AG04450 (cell line): ENCODE data around the gene ZFR2. TPM values are rescaled to one million over a fixed set of nuclear protein-coding genes. Genes with fewer than 3 reads are reported as not detected.
"Not testable (repeated sequence)": the region's sequence is repeated elsewhere in the genome, so short reads cannot be mapped to it uniquely, and the experiment has no call there.

ENCODE experiments used
- CTCF ChIA-PET: fragments of 300-600, 350-600 bp; formaldehyde crosslinking; extraction: SDS; loops from one replicate; lab custom pipeline; 2022; ENCODE audit warnings: antibody characterized with exemption, inconsistent platforms; lab: Charles Lee
- POLR2A ChIA-PET: fragments of 350-600 bp; formaldehyde crosslinking; extraction: SDS; loops from one replicate; lab custom pipeline; 2021; ENCODE audit warnings: antibody characterized with exemption, inconsistent platforms; lab: Yijun Ruan, JAX
- DNase-seq: peaks from one replicate; pipeline ENCODE4 v3.0.0-alpha.2; 2011; ENCODE audit warnings: low read depth, low spot score
- H3K27ac ChIP-seq: one replicate; pipeline ENCODE4 v1.5.1; 2012; ENCODE audit warnings: low read depth, low read length, control low read depth
- H3K27me3 ChIP-seq: one replicate; pipeline ENCODE4 v1.6.0; 2012; ENCODE audit warnings: low read length; ENCODE audit not compliant: control insufficient read depth, insufficient read depth
- H3K4me3 ChIP-seq: 2 replicates; pipeline ENCODE4 v1.5.1; 2011; ENCODE audit warnings: mild to moderate bottlenecking, low read depth, low read length, control low read depth
- H3K9me3 ChIP-seq: 2 replicates; pipeline ENCODE4 v1.5.1; 2012; ENCODE audit warnings: low read length; ENCODE audit not compliant: control insufficient read depth, insufficient read depth
- CTCF ChIP-seq: IDR thresholded peaks from 2 replicates; pipeline ENCODE4 v1.5.1; 2011; ENCODE audit warnings: low read depth, low read length, control low read depth, inconsistent platforms
- polyA plus RNA-seq: library from polyadenylated mRNA; depleted of rRNA; stranded (reverse); fragments of >200 nt; gene quantifications from 2 replicates; pipeline ENCODE4 v1.2.3, GENCODE V29; 2011

ZFR2 gene
- polyA plus RNA-seq, 1 experiment: not detected

- DNase-seq: no peak
- ChIA-PET CTCF (no interaction called here), POLR2A (no interaction called here)
- Histone ChIP-seq H3K27ac (no peak overlapping the region), H3K9me3 (peaks cover 7% of the 10 kb centered on the region), H3K27me3 (peaks cover 2% of the 10 kb centered on the region), H3K4me3 (no peak overlapping the region)
- no peak for TF ChIP-seq CTCF
Observed at GRCh38 chr19:3898426-3898825, 29.6 kb upstream of the ZFR2 start.

DNA sequence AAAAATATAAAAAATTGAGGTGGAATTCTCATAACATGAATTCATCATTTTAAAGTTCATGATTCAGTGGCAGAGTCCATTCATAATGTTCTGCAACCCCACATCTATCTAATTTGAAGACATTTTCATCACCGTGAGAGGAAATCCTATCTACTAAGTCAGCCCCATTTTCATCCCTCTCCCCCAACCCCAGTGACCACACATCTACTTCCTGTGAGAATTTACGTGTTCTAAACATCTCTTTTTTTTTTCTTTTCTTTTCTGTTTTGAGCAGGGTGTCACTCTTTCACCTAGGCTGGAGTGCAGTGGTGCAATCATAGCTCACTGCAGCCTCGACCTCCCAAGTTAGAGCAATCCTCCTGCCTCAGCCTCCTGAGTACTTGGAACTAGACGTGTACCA, 29.1 kb upstream of the ZFR2 start:
- CTCF ChIA-PET: no interaction called here
- TF ChIP-seq CTCF: no peak
- POLR2A ChIA-PET: no interaction called here
- no peak overlapping the region for H3K4me3 ChIP-seq
- H3K27me3 ChIP-seq: no peaks in the 10 kb centered on the region
- DNase-seq: no peak
- peaks cover 7% of the 10 kb centered on the region for H3K9me3 ChIP-seq
- no peak overlapping the region for H3K27ac ChIP-seq

DNA sequence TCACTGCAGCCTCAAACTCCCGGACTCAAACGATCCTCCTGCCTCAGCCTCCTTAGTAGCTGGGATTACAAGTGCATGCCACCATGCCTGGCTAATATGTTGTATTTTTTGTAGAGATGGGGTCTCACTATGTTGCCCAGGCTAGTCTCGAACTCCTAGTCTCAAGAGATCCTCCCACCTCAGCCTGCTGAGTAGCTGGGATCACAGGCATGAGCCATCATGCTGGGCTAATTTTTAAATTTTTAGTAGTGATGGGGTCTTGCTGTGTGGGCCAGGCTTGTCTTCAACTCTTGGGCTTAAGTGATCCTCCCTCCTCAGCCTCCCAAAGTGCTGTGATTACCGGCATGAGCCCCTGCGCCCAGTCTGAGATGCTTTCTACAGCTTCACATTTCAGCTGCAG, 26.9 kb upstream of the ZFR2 start:
- ChIA-PET POLR2A (no interaction called here), CTCF (no interaction called here)
- peaks cover 7% of the 10 kb centered on the region for H3K9me3 ChIP-seq

DNA sequence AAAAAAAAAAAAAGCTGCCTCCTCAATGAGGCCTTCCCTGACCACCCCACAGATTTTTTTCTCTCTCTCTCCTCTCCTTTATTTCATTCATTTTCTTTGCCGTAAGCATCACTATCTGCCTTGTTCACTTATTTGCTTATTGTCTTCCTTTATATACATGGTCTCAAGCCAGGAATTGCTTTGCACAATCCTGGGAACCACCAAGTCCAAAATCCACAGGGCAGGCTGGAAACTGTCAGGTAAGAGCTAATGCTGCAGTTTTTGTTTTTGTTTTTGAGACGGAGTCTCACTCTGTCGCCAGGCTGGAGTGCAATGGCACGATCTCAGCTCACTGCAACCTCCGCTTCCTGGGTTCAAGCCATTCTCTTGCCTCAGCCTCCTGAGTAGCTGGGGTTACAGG, 26.1 kb upstream of the ZFR2 start:
- H3K27ac ChIP-seq, H3K9me3 ChIP-seq, H3K27me3 ChIP-seq, CTCF ChIA-PET, H3K4me3 ChIP-seq, DNase-seq: not testable (repeated sequence)
- POLR2A ChIA-PET: interaction anchor here (0.6 kb wide), 2 partner anchors 16 to 95 kb away, joined by 4 read pairs; no protein-coding TSS in a partner anchor

More for the DNA sequence above, 26.9 kb upstream of the ZFR2 start:
- no peaks in the 10 kb centered on the region for H3K27me3 ChIP-seq
- no peak overlapping the region for H3K27ac ChIP-seq
- no peak overlapping the region for H3K4me3 ChIP-seq
- TF ChIP-seq CTCF: no peak
- DNase-seq: no peak

- no peak overlapping the region for H3K27ac ChIP-seq
- TF ChIP-seq CTCF: no peak
- POLR2A ChIA-PET: interaction anchor here (0.7 kb wide), 1 partner anchor 44 kb away, joined by 8 read pairs; no protein-coding TSS in a partner anchor
- no peak overlapping the region for H3K4me3 ChIP-seq
- CTCF ChIA-PET: no interaction called here
- H3K9me3 ChIP-seq: peaks cover 5% of the 10 kb centered on the region
- DNase-seq: no peak
- H3K27me3 ChIP-seq: peaks cover under 1% of the 10 kb centered on the region
Observed at GRCh38 chr19:3893509-3894179, 24.8 kb upstream of the ZFR2 start.
